OCI-LY7 (cell line): Measurements from ENCODE around the gene FUZ. TPM values are rescaled to one million over a fixed set of nuclear protein-coding genes. Genes with fewer than 3 reads are reported as not detected.

Experiments
- BruUV-seq: library from RNA; stranded (reverse); fragments of 400-500 nt; replicated peaks from 2 replicates; lab custom pipeline; 2021; lab: Mats Ljungman, UMichigan
- CTCF ChIA-PET: fragments of 300-600 bp; sonication (Branson Sonifier 250); formaldehyde crosslinking; loops from one replicate; lab custom pipeline; 2022; ENCODE audit warnings: antibody characterized with exemption; ENCODE audit not compliant: unreplicated experiment; lab: Charles Lee
- POLR2A ChIA-PET: fragments of 300-600 bp; sonication (Branson Sonifier 250); formaldehyde crosslinking; loops from one replicate; lab custom pipeline; 2022; ENCODE audit warnings: antibody characterized with exemption; lab: Charles Lee
- DNase-seq: peaks from one replicate; pipeline ENCODE4 v3.0.0-alpha.2; 2015; ENCODE audit warnings: low spot score
- H2AFZ ChIP-seq: fragments of 200-600 bp; sonication (generic), shearing (Covaris generic); 2 replicates; pipeline ENCODE4 v1.6.1; 2014; ENCODE audit warnings: mild to moderate bottlenecking, antibody characterized with exemption, low read length, moderate library complexity
- H3K27ac ChIP-seq: fragments of 200-600 bp; sonication (generic); 2 replicates; pipeline ENCODE4 v1.5.1; 2014; ENCODE audit warnings: mixed run types, low read depth, mild to moderate bottlenecking, moderate library complexity, low read length, inconsistent platforms; ENCODE audit not compliant: poor library complexity, severe bottlenecking
- H3K36me3 ChIP-seq: fragments of 200-600 bp; sonication (generic); 2 replicates; pipeline ENCODE4 v1.6.1; 2014; ENCODE audit warnings: mild to moderate bottlenecking, antibody characterized with exemption, low read length, moderate library complexity, mixed read lengths; ENCODE audit not compliant: insufficient read depth
- H3K4me1 ChIP-seq: fragments of 200-600 bp; sonication (generic); 2 replicates; pipeline ENCODE4 v1.5.1; 2014; ENCODE audit warnings: mild to moderate bottlenecking, low read length; ENCODE audit not compliant: insufficient read depth, poor library complexity, severe bottlenecking
- H3K4me2 ChIP-seq: fragments of 200-600 bp; sonication (generic); 2 replicates; pipeline ENCODE4 v1.6.1; 2014; ENCODE audit warnings: mild to moderate bottlenecking, low read length
- H3K4me3 ChIP-seq: fragments of 200-600 bp; sonication (generic); 2 replicates; pipeline ENCODE4 v1.5.1; 2014; ENCODE audit warnings: mild to moderate bottlenecking, low read depth, low read length; ENCODE audit not compliant: poor library complexity, severe bottlenecking
- H3K79me2 ChIP-seq: fragments of 200-600 bp; sonication (generic); 2 replicates; pipeline ENCODE4 v1.6.1; 2016; ENCODE audit warnings: low read depth, mild to moderate bottlenecking, low read length, moderate library complexity, mixed read lengths; ENCODE audit not compliant: insufficient read depth
- H3K9me2 ChIP-seq: fragments of 200-600 bp; sonication (generic); 2 replicates; pipeline ENCODE4 v1.6.1; 2016; ENCODE audit warnings: mild to moderate bottlenecking, low read length, mixed read lengths; ENCODE audit not compliant: insufficient read depth
- H3K9me3 ChIP-seq: fragments of 200-600 bp; sonication (generic); 2 replicates; pipeline ENCODE4 v1.6.1; 2014; ENCODE audit warnings: mild to moderate bottlenecking, mixed run types, low read length, mixed read lengths
- H4K20me1 ChIP-seq: fragments of 200-600 bp; sonication (generic); 2 replicates; pipeline ENCODE4 v1.6.1; 2014; ENCODE audit warnings: mild to moderate bottlenecking, antibody characterized with exemption, low read length, moderate library complexity, mixed read lengths; ENCODE audit not compliant: insufficient read depth
- CTCF ChIP-seq: fragments of 200-600 bp; sonication (generic); conservative IDR thresholded peaks from 2 replicates; pipeline ENCODE4 v1.5.1; 2014; ENCODE audit warnings: mild to moderate bottlenecking, antibody characterized with exemption, low read length, moderate library complexity, mixed read lengths
- EZH2phosphoT487 ChIP-seq: fragments of 200-600 bp; sonication (generic); IDR thresholded peaks from 2 replicates; pipeline ENCODE4 v1.6.1; 2018; ENCODE audit warnings: low read depth, borderline replicate concordance, mild to moderate bottlenecking, mixed run types, antibody characterized with exemption, low read length, moderate library complexity, mixed read lengths
- intact Hi-C: fragments of 100-400 bp; cut with micrococcal nuclease; formaldehyde crosslinking; loops from one replicate; pipeline ENCODE4 v1.10.0; 2022; ENCODE audit not compliant: unreplicated experiment
- total RNA-seq, 2 experiments: library from RNA; depleted of rRNA in 1 of 2; stranded (reverse); fragments of >200 nt in 1 of 2; shearing (Covaris generic) in 1 of 2; gene quantifications; 2 replicates each; pipeline ENCODE4 v1.2.3, GENCODE V29; 2014 to 2022

The FUZ gene
- total RNA-seq, 2 experiments from 2014 or later, result 28.1 to 33.6 TPM

- intact Hi-C loops, result no loop called here
- Histone ChIP-seq H3K9me2 (no peaks in the 10 kb centered on the region), H3K79me2 (no peaks in the 10 kb centered on the region), H3K4me1 (peaks cover 10% of the 10 kb centered on the region), H2AFZ (no peak overlapping the region), H3K27ac (no peak overlapping the region), H3K9me3 (no peaks in the 10 kb centered on the region), H3K36me3 (peaks cover 97% of the 10 kb centered on the region), H4K20me1 (no peaks in the 10 kb centered on the region), H3K4me2 (no peak overlapping the region), H3K4me3 (no peak overlapping the region)
- no TSS peak for BruUV-seq
- ChIA-PET CTCF (no interaction called here), POLR2A (no interaction called here)
- DNase-seq, result no peak
- no peak for TF ChIP-seq EZH2phosphoT487
- TF ChIP-seq CTCF, result no peak
Measured at GRCh38 chr19:49832556-49832955, 19.5 kb upstream of the FUZ start.

GRCh38 chr19:49831592-49831991 is 18.5 kb upstream of the FUZ start:
- DNase-seq, result no peak
- H3K27ac ChIP-seq, result no peak overlapping the region
- H3K4me2 ChIP-seq, result no peak overlapping the region
- H3K4me1 ChIP-seq, result peaks cover 10% of the 10 kb centered on the region
- POLR2A ChIA-PET, result no interaction called here
- H3K79me2 ChIP-seq, result peaks cover 2% of the 10 kb centered on the region; the same call in 1 of the 2 replicates
- no peak overlapping the region for H2AFZ ChIP-seq
- intact Hi-C loops, result no loop called here
- H4K20me1 ChIP-seq, result no peaks in the 10 kb centered on the region
- no peak for TF ChIP-seq EZH2phosphoT487
- TF ChIP-seq CTCF, result no peak
- no TSS peak for BruUV-seq
- no peak overlapping the region for H3K4me3 ChIP-seq
- H3K9me2 ChIP-seq, result no peaks in the 10 kb centered on the region
- no peaks in the 10 kb centered on the region for H3K9me3 ChIP-seq
- H3K36me3 ChIP-seq, result peaks cover 97% of the 10 kb centered on the region
- CTCF ChIA-PET, result no interaction called here

GRCh38 chr19:49830766-49831165 is 17.7 kb upstream of the FUZ start:
- POLR2A ChIA-PET, result no interaction called here
- no peak for TF ChIP-seq EZH2phosphoT487
- no peak for TF ChIP-seq CTCF
- no TSS peak for BruUV-seq

More at GRCh38 chr19:49830766-49831165, 17.7 kb upstream of the FUZ start:
- Histone ChIP-seq H2AFZ (no peak overlapping the region), H4K20me1 (no peaks in the 10 kb centered on the region), H3K4me3 (no peak overlapping the region), H3K9me3 (no peaks in the 10 kb centered on the region), H3K27ac (no peak overlapping the region), H3K79me2 (peaks cover 10% of the 10 kb centered on the region; the same call in 1 of the 2 replicates), H3K36me3 (peaks cover 97% of the 10 kb centered on the region), H3K9me2 (no peaks in the 10 kb centered on the region), H3K4me1 (peaks cover 10% of the 10 kb centered on the region), H3K4me2 (no peak overlapping the region)
- no peak for DNase-seq
- intact Hi-C loops, result no loop called here
- CTCF ChIA-PET, result no interaction called here
